HG03432 (cell line): Measurements from ENCODE around the gene CLCF1.

Experiments
- ATAC-seq: cut with Tn5 transposase; IDR thresholded peaks from one replicate; pipeline ENCODE4 v1.9.1; 2021; ENCODE audit warnings: mild to moderate bottlenecking, moderate library complexity; ENCODE audit not compliant: unreplicated experiment

Gene CLCF1

GRCh38 chr11:67364169-67364568 is 9.2 kb downstream of the CLCF1 start:
- ATAC-seq, result no peak

GRCh38 chr11:67357831-67358670 is 15.3 kb downstream of the CLCF1 start:
- no peak for ATAC-seq

GRCh38 chr11:67356864-67357561 is 16.4 kb downstream of the CLCF1 start:
- no peak for ATAC-seq

GRCh38 chr11:67356387-67356863 is 17.0 kb downstream of the CLCF1 start:
- ATAC-seq, result no peak

- ATAC-seq, result no peak
Measured at GRCh38 chr11:67355794-67356386, 17.5 kb downstream of the CLCF1 start.

- ATAC-seq, result no peak
Measured at GRCh38 chr11:67355023-67355793, 18.2 kb downstream of the CLCF1 start.

GRCh38 chr11:67354075-67355022 is 19.0 kb downstream of the CLCF1 start:
- ATAC-seq, result no peak

- ATAC-seq, result peak; percentile 71
Measured at GRCh38 chr11:67353317-67354074, 19.9 kb downstream of the CLCF1 start, which contains the start of gene POLD4. Gene POLD4, minus strand, starts transcription at chr11:67353546. Its CDS starts 147 bp downstream, at chr11:67353399.

- ATAC-seq, result no peak
Measured at GRCh38 chr11:67352546-67353316, 20.7 kb downstream of the CLCF1 start.

GRCh38 chr11:67351275-67352005 is 22.0 kb downstream of the CLCF1 start:
- no peak for ATAC-seq

- ATAC-seq, result no peak
Measured at GRCh38 chr11:67349928-67350465, 23.4 kb downstream of the CLCF1 start.

GRCh38 chr11:67349457-67349856 is 23.9 kb downstream of the CLCF1 start:
- no peak for ATAC-seq

GRCh38 chr11:67349036-67349435 is 24.4 kb downstream of the CLCF1 start:
- ATAC-seq, result no peak

GRCh38 chr11:67347964-67348749 is 25.2 kb downstream of the CLCF1 start:
- ATAC-seq, result no peak

- no peak for ATAC-seq
Measured at GRCh38 chr11:67345920-67346819, 27.2 kb downstream of the CLCF1 start.
